Spleen (tissue), 11 donors: ENCODE data around the gene TRMO. TPM values are rescaled to one million over a fixed set of nuclear protein-coding genes. Genes with fewer than 3 reads are reported as not detected.
A peak's percentile ranks its signal among the peaks of the same experiment; 100 is the strongest.

Source experiments
- DNase-seq: peaks from one replicate; pipeline ENCODE4 v3.0.0-alpha.2; 2020
- H3K27ac ChIP-seq, 8 donors: fragments of 200-600 bp; sonication (generic) in 7 of 8; 1 replicate in 4 of 8; 2 replicates in 4 of 8; pipeline versions ENCODE4 v1.5.0 to v1.8.0; 2016 to 2021; ENCODE audit warnings: inconsistent platforms in 4 of 8, mild to moderate bottlenecking in 4 of 8, moderate library complexity in 1 of 8
- H3K27me3 ChIP-seq, 7 donors: fragments of 200-600 bp; sonication (generic) in 6 of 7; replicated peaks in 1 of 7; 1 replicate in 4 of 7; 2 replicates in 3 of 7; pipeline versions ENCODE4 v1.5.0 to v1.8.0; 2016 to 2021; ENCODE audit warnings: inconsistent platforms in 3 of 7, mild to moderate bottlenecking in 1 of 7
- H3K36me3 ChIP-seq, 6 donors: fragments of 200-600 bp; sonication (generic) in 5 of 6; 1 replicate in 4 of 6; 2 replicates in 2 of 6; pipeline versions ENCODE4 v1.5.0 to v1.8.0; 2016 to 2021; ENCODE audit warnings: inconsistent platforms in 2 of 6
- H3K4me1 ChIP-seq, 6 donors: fragments of 200-600 bp; sonication (generic) in 5 of 6; 1 replicate in 3 of 6; 2 replicates in 3 of 6; pipeline versions ENCODE4 v1.5.0 to v1.8.0; 2016 to 2021; ENCODE audit warnings: inconsistent platforms in 3 of 6
- H3K4me3 ChIP-seq, 8 donors: fragments of 200-600 bp; sonication (generic) in 7 of 8; 1 replicate in 4 of 8; 2 replicates in 4 of 8; pipeline versions ENCODE4 v1.5.0 to v1.8.0; 2016 to 2021; ENCODE audit warnings: inconsistent platforms in 4 of 8, mild to moderate bottlenecking in 4 of 8, moderate library complexity in 2 of 8
- H3K9me3 ChIP-seq, 8 donors: fragments of 200-600 bp; sonication (generic) in 7 of 8; 1 replicate in 4 of 8; 2 replicates in 4 of 8; pipeline versions ENCODE4 v1.5.0 to v1.8.0; 2016 to 2021; ENCODE audit warnings: inconsistent platforms in 4 of 8
- CTCF ChIP-seq, 11 experiments: fragments of 200-600 bp in 7 of 11; fragments of 450-650 bp in 4 of 11; sonication (generic) in 4 of 11; IDR thresholded peaks in 8 of 11; conservative IDR thresholded peaks in 3 of 11; 1 replicate in 7 of 11; 2 replicates in 4 of 11; pipeline versions ENCODE4 v1.4.0 to v1.8.0; 2016 to 2021; ENCODE audit warnings: antibody characterized with exemption in 11 of 11, inconsistent platforms in 4 of 11, mild to moderate bottlenecking in 1 of 11
- POLR2A ChIP-seq, 3 donors: fragments of 450-650 bp; IDR thresholded peaks; one replicate each; pipeline ENCODE4 v1.5.1; 2017; ENCODE audit warnings: antibody characterized with exemption in 3 of 3, mild to moderate bottlenecking in 1 of 3
- POLR2AphosphoS5 ChIP-seq, 3 donors: sonication (generic); formaldehyde crosslinking; IDR thresholded peaks; one replicate each; pipeline ENCODE4 v1.5.1; 2017; ENCODE audit warnings: antibody characterized with exemption in 3 of 3
- WGBS, 5 donors: extraction: QIAGEN DNeasy Blood & Tissue Kit in 3 of 5; methylation state at CpG; one replicate each; pipeline versions ENCODE4 v1.1.5 to v1.1.7; 2013 to 2018; 5-methylcytosine and 5-hydroxymethylcytosine counted together
- intact Hi-C: fragments of 100-400 bp; cut with DNase I; formaldehyde crosslinking; loops from one replicate; pipeline ENCODE4 v1.15.0; 2023; ENCODE audit warnings: low total_unique reads
- polyA plus RNA-seq, 3 donors: library from polyadenylated mRNA; stranded (reverse); fragments of 200-250 nt; gene quantifications; one replicate each; pipeline ENCODE4 v1.2.1, GENCODE V29; 2013
- total RNA-seq, 7 donors: library from RNA; depleted of rRNA in 3 of 7; stranded (reverse); fragments of >200 nt in 3 of 7; fragmentation: NEBNext Ultra II Directional in 4 of 7; extraction: Animal tissue kit (Norgen Biotek cat#: 25700) in 4 of 7; gene quantifications; one replicate each; pipeline versions ENCODE4 v1.1.0 to v1.2.1, GENCODE V29; 2016 to 2021
- donor health status: healthy with polysubstance abuse.
- donor health status: DM: no; HTN: no; CAD: no; lungs with moderate emphysema.
- donor health status: DM: no; HTN: no; CAD: no.
- donor health status: Bipolar disorder and iron deficiency.
- donor health status: healthy.
- donor health status: DM: no; HTN: no; CAD: no.
- donor health status: DM: yes; HTN: yes; CAD: no.

The TRMO gene
- total and polyA plus RNA-seq, 10 donors: 11.2 to 58.6 (median 22.5) TPM

- 28 to 45% (median 34%) methylated on average over 5 to 6 of the region's 6 CpGs for WGBS, 5 donors
- no peak overlapping the region for H3K4me3 ChIP-seq
- TF ChIP-seq POLR2AphosphoS5 (IDR thresholded peaks at IDR 0.05) (no peak), CTCF (IDR thresholded peaks at IDR 0.05 in 8 of 11, conservative IDR thresholded peaks at IDR 0.05 in 3 of 11) (no peak), POLR2A (IDR thresholded peaks at IDR 0.05) (no peak)
Measured at GRCh38 chr9:97934321-97935115, 12.2 kb upstream of the TRMO start.

DNA sequence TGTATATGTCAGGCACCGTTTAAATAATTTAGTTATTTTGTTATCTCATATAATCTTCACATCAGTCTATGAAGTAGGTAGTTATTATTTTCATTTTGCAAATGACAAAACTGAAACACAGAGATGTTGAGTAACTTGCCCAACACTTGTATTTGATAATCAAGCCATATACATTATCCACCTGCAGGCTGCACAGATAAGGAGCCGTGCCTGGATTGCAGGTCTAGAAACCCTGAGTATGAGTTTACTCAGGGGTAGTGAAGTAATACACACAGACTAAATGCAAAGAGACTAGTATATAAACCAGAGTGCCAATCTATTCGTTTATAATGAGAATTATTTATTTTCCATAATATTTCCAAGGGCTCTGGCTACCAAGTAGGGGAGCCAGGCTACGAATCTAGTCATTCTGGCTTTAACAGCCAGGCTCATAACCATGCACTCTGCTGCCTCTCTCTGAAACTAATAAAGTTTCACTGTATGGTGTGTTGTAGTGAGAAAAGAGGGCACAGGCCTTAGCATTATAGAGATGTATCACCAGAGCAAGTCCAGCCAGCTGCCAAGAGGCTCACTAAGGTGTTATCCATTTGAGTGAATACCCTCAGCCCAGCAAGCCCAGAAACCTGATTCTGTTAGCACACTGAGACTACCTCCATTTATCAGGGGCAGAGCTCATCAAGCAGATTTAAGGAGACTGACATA lies 11.1 kb upstream of the TRMO start:
- Histone ChIP-seq H3K36me3 (no peaks in the 10 kb centered on the region), H3K4me1 (peaks cover 0 to 26% (median 6%) of the 10 kb centered on the region in 6 donors), H3K4me3 (no peak overlapping the region), H3K27me3 (peaks cover 0 to 20% (median 0%) of the 10 kb centered on the region in 7 donors), H3K27ac (no peak overlapping the region), H3K9me3 (no peaks in the 10 kb centered on the region)
- WGBS, 5 donors: 58 to 75% (median 67%) methylated on average over 4 of the region's 4 CpGs
- TF ChIP-seq POLR2AphosphoS5 (IDR thresholded peaks at IDR 0.05) (no peak), POLR2A (IDR thresholded peaks at IDR 0.05) (no peak), CTCF (IDR thresholded peaks at IDR 0.05 in 8 of 11, conservative IDR thresholded peaks at IDR 0.05 in 3 of 11) (no peak)
- no peak for DNase-seq
- intact Hi-C loops: no loop called here

More at GRCh38 chr9:97934321-97935115, 12.2 kb upstream of the TRMO start:
- peaks cover 0 to 20% (median 0%) of the 10 kb centered on the region in 7 donors for H3K27me3 ChIP-seq
- intact Hi-C loops: no loop called here
- H3K27ac ChIP-seq: no peak overlapping the region
- DNase-seq: peak; percentile 46
- H3K4me1 ChIP-seq: peaks cover 0 to 29% (median 8%) of the 10 kb centered on the region in 6 donors
- H3K36me3 ChIP-seq: no peaks in the 10 kb centered on the region
- H3K9me3 ChIP-seq: no peaks in the 10 kb centered on the region

DNA sequence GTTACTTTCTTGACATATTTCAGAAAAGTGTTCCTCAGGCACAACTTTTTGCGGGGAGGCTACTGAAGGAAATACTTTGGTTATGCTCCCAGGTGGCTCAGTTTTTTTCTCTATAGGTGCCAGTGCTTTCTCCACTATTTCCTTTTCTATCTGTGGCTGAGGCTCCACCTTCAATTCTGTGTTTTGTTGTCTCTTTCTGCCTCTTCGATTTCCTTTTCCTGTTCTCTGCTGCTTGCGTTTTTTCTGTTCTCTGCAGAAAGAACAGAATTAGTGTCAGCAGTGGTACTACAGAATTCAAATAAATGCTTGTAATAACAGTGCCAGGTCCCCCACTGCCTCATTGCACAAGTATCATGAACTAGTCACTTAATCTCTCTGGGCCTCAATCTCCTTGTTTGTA lies 8.7 kb upstream of the TRMO start:
- peak overlapping the region in 5 of 8 donors; percentile 30 to 71 (median 51) for H3K27ac ChIP-seq
- DNase-seq: no peak
- no peaks in the 10 kb centered on the region for H3K9me3 ChIP-seq
- no peak overlapping the region for H3K4me3 ChIP-seq
- no peaks in the 10 kb centered on the region for H3K36me3 ChIP-seq
- intact Hi-C loops: no loop called here
- peaks cover 0 to 22% (median 0%) of the 10 kb centered on the region in 7 donors for H3K27me3 ChIP-seq
- TF ChIP-seq POLR2AphosphoS5 (IDR thresholded peaks at IDR 0.05): no peak
- no peak for TF ChIP-seq POLR2A (IDR thresholded peaks at IDR 0.05)
- TF ChIP-seq CTCF (IDR thresholded peaks at IDR 0.05 in 8 of 11, conservative IDR thresholded peaks at IDR 0.05 in 3 of 11): no peak
- WGBS, 5 donors: 12 to 22% (median 13%) methylated on average over 3 of the region's 3 CpGs
- peaks cover 0 to 13% (median 0%) of the 10 kb centered on the region in 6 donors for H3K4me1 ChIP-seq
